ENCODE data around the gene ATG2B.

The ATG2B gene

DNA sequence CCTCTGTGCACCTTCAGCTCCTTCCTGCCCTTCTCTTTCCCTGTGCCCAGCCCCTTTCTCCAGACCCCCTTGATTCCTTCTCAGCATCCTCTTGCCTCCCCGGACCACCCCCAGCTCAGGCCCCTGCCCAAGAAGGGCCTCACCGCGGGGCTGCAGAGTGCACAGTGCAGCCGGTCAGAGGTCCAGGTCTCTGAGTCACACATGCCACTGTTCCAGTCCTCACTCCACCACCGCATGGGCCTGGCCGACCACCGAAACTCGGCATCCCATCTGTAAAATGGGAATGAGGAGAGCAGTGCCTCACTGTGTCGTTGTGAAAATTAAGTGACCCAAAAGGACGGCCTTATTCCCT lies 93.8 kb downstream of the ATG2B start:
- TF ChIP-seq ZNF404 (tag by site-specific recombination; IDR thresholded peaks at IDR 0.05), result no peak
- no peak for TF ChIP-seq ZNF302 (tag by site-specific recombination; IDR thresholded peaks at IDR 0.05; ENCODE audit: low read depth)
- no peak for TF ChIP-seq ZNF248 (tag by site-specific recombination; IDR thresholded peaks at IDR 0.05)
- TF ChIP-seq ZNF157 (tag by site-specific recombination; IDR thresholded peaks at IDR 0.05), result no peak
- no peak for TF ChIP-seq ZSCAN5A (tag by site-specific recombination; IDR thresholded peaks at IDR 0.05)
- TF ChIP-seq ZNF571 (tag by site-specific recombination; IDR thresholded peaks at IDR 0.05), result no peak
- TF ChIP-seq IKZF3 (tag by site-specific recombination; IDR thresholded peaks at IDR 0.05), result no peak
- TF ChIP-seq, protein P1, sequence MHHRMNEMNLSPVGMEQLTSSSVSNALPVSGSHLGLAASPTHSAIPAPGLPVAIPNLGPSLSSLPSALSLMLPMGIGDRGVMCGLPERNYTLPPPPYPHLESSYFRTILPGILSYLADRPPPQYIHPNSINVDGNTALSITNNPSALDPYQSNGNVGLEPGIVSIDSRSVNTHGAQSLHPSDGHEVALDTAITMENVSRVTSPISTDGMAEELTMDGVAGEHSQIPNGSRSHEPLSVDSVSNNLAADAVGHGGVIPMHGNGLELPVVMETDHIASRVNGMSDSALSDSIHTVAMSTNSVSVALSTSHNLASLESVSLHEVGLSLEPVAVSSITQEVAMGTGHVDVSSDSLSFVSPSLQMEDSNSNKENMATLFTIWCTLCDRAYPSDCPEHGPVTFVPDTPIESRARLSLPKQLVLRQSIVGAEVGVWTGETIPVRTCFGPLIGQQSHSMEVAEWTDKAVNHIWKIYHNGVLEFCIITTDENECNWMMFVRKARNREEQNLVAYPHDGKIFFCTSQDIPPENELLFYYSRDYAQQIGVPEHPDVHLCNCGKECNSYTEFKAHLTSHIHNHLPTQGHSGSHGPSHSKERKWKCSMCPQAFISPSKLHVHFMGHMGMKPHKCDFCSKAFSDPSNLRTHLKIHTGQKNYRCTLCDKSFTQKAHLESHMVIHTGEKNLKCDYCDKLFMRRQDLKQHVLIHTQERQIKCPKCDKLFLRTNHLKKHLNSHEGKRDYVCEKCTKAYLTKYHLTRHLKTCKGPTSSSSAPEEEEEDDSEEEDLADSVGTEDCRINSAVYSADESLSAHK (tag by site-specific recombination; IDR thresholded peaks at IDR 0.05), result no peak
- TF ChIP-seq ZNF10 (tag by site-specific recombination; IDR thresholded peaks at IDR 0.05), result no peak
- no peak for TF ChIP-seq ZNF560 (tag by site-specific recombination; IDR thresholded peaks at IDR 0.05; ENCODE audit: borderline replicate concordance)
- no peak for TF ChIP-seq ZNF600 (tag by site-specific recombination; IDR thresholded peaks at IDR 0.05)
- no peak for TF ChIP-seq ZNF549 (tag by site-specific recombination; IDR thresholded peaks at IDR 0.05)
- TF ChIP-seq ZBTB1 (tag by site-specific recombination; IDR thresholded peaks at IDR 0.05), result no peak
- no peak for TF ChIP-seq PATZ1 (tag by site-specific recombination; IDR thresholded peaks at IDR 0.05)
- no peak for TF ChIP-seq SCRT2 (tag by site-specific recombination; IDR thresholded peaks at IDR 0.05)
- no peak for TF ChIP-seq ZNF777 (tag by site-specific recombination; IDR thresholded peaks at IDR 0.05; ENCODE audit: borderline replicate concordance)
- TF ChIP-seq KLF9 (tag by site-specific recombination; IDR thresholded peaks at IDR 0.05; ENCODE audit: low read depth), result no peak
- TF ChIP-seq HOXC10 (CRISPR knock-in tag; IDR thresholded peaks at IDR 0.05), result no peak
- TF ChIP-seq, protein P2, sequence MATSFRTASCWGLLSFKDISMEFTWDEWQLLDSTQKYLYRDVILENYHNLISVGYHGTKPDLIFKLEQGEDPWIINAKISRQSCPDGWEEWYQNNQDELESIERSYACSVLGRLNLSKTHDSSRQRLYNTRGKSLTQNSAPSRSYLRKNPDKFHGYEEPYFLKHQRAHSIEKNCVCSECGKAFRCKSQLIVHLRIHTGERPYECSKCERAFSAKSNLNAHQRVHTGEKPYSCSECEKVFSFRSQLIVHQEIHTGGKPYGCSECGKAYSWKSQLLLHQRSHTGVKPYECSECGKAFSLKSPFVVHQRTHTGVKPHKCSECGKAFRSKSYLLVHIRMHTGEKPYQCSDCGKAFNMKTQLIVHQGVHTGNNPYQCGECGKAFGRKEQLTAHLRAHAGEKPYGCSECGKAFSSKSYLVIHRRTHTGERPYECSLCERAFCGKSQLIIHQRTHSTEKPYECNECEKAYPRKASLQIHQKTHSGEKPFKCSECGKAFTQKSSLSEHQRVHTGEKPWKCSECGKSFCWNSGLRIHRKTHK (tag by site-specific recombination; IDR thresholded peaks at IDR 0.05), result no peak
- TF ChIP-seq ZNF530 (tag by site-specific recombination; IDR thresholded peaks at IDR 0.05; ENCODE audit: low read depth), result no peak

More for the DNA sequence above, 93.8 kb downstream of the ATG2B start:
- ChIA-PET CTCF (no interaction called here), POLR2A (no interaction called here)
- no peaks in the 10 kb centered on the region for H3K36me3 ChIP-seq (ENCODE audit: control insufficient read depth in 2 of 2, insufficient read depth in 1 of 2, low read length in 2 of 2)
- H3K27ac ChIP-seq (ENCODE audit: extremely low read depth, low read depth, low read length), result no peak overlapping the region
- no peaks in the 10 kb centered on the region for H3K9me3 ChIP-seq (ENCODE audit: control insufficient read depth, insufficient read depth, low read depth, low read length)
- H3K4me1 ChIP-seq (ENCODE audit: control insufficient read depth, insufficient read depth, low read length), result no peaks in the 10 kb centered on the region
- H3K4me3 ChIP-seq (ENCODE audit: low read depth, low read length), result no peak overlapping the region

Measured in HEK293 (cell line).